Mammary epithelial cell (primary cell): Measurements from ENCODE around the gene LSM5.

Source experiments
- EZH2 ChIP-seq: IDR thresholded peaks from 2 replicates; pipeline ENCODE4 v1.6.1; 2012; ENCODE audit warnings: low read length, inconsistent platforms, borderline replicate concordance
- TF ChIP-seq, protein P1 (sequence below), 2 donors: IDR thresholded peaks in 1 of 2; conservative IDR thresholded peaks in 1 of 2; 2 replicates each; pipeline ENCODE4 v1.5.1; 2011 to 2012; ENCODE audit warnings: inconsistent platforms in 2 of 2, low read length in 2 of 2, mild to moderate bottlenecking in 2 of 2, control low read depth in 1 of 2, low read depth in 1 of 2; ENCODE audit not compliant: insufficient read depth in 1 of 2; ENCODE audit errors: extremely low read depth in 1 of 2

GRCh38 chr7:32494946-32495297 is 4.7 kb upstream of the LSM5 start:
- TF ChIP-seq, protein P1, sequence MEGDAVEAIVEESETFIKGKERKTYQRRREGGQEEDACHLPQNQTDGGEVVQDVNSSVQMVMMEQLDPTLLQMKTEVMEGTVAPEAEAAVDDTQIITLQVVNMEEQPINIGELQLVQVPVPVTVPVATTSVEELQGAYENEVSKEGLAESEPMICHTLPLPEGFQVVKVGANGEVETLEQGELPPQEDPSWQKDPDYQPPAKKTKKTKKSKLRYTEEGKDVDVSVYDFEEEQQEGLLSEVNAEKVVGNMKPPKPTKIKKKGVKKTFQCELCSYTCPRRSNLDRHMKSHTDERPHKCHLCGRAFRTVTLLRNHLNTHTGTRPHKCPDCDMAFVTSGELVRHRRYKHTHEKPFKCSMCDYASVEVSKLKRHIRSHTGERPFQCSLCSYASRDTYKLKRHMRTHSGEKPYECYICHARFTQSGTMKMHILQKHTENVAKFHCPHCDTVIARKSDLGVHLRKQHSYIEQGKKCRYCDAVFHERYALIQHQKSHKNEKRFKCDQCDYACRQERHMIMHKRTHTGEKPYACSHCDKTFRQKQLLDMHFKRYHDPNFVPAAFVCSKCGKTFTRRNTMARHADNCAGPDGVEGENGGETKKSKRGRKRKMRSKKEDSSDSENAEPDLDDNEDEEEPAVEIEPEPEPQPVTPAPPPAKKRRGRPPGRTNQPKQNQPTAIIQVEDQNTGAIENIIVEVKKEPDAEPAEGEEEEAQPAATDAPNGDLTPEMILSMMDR (conservative IDR thresholded peaks at IDR 0.05 in 1 of 2, IDR thresholded peaks at IDR 0.05 in 1 of 2; ENCODE audit: extremely low read depth in 1 of 2, insufficient read depth in 1 of 2, low read depth in 1 of 2, low read length in 2 of 2), result no peak
- TF ChIP-seq EZH2, result no peak
